Esophagus squamous epithelium (tissue), 5 donors: ENCODE measurements around the gene MICAL3. TPM values are rescaled to one million over a fixed set of nuclear protein-coding genes. Genes with fewer than 3 reads are reported as not detected.

Source experiments
- DNase-seq: peaks from one replicate; lab custom pipeline; 2025; lab: John Stamatoyannopoulos, UW
- H3K27ac ChIP-seq, 4 donors: fragments of 200-600 bp; sonication (generic); one replicate each; pipeline ENCODE4 v1.5.1; 2016 to 2019; ENCODE audit warnings: mild to moderate bottlenecking in 1 of 4
- H3K27me3 ChIP-seq, 4 donors: fragments of 200-600 bp; sonication (generic); 1 replicate in 3 of 4; 2 replicates in 1 of 4; pipeline versions ENCODE4 v1.5.1 to v1.6.0; 2017 to 2021; ENCODE audit warnings: antibody characterized with exemption in 1 of 4
- H3K36me3 ChIP-seq, 3 donors: fragments of 200-600 bp; sonication (generic); one replicate each; pipeline ENCODE4 v1.5.1; 2016 to 2019
- H3K4me1 ChIP-seq, 3 donors: fragments of 200-600 bp; sonication (generic); one replicate each; pipeline ENCODE4 v1.5.1; 2017 to 2019
- H3K4me3 ChIP-seq, 4 donors: fragments of 200-600 bp; sonication (generic); 1 replicate in 3 of 4; 2 replicates in 1 of 4; pipeline ENCODE4 v1.5.1; 2016 to 2019; ENCODE audit warnings: mild to moderate bottlenecking in 2 of 4, moderate library complexity in 1 of 4
- H3K9me3 ChIP-seq, 3 donors: fragments of 200-600 bp; sonication (generic); one replicate each; pipeline ENCODE4 v1.5.1; 2016 to 2019
- POLR2A ChIP-seq, 4 donors: fragments of 450-650 bp; IDR thresholded peaks; one replicate each; pipeline ENCODE4 v1.6.1; 2017; ENCODE audit warnings: antibody characterized with exemption in 4 of 4, mild to moderate bottlenecking in 4 of 4, moderate library complexity in 3 of 4
- WGBS, 2 donors: methylation state at CpG; one replicate each; pipeline ENCODE4 v1.1.5; 2018; 5-methylcytosine and 5-hydroxymethylcytosine counted together
- intact Hi-C: fragments of 100-400 bp; cut with DNase I; formaldehyde crosslinking; loops from one replicate; pipeline ENCODE4 v1.15.0; 2022
- total RNA-seq, 4 donors: library from RNA; depleted of rRNA; stranded (reverse); fragments of >200 nt; gene quantifications; one replicate each; pipeline ENCODE4 v1.1.0, GENCODE V29; 2016
- TF ChIP-seq, protein P1 (sequence below), 6 experiments: fragments of 450-650 bp in 4 of 6; fragments of 200-600 bp in 2 of 6; sonication (generic) in 2 of 6; IDR thresholded peaks; one replicate each; pipeline ENCODE4 v1.5.1; 2016 to 2019; ENCODE audit warnings: antibody characterized with exemption in 6 of 6, mild to moderate bottlenecking in 4 of 6, moderate library complexity in 4 of 6
- donor health status: DM: yes; HTN: yes; CAD: no.

The MICAL3 gene
- total RNA-seq, 4 donors from 2014 or later: 11.2 to 30.9 (median 15.9) TPM

- Histone ChIP-seq H3K4me1 (peaks cover 8 to 47% (median 28%) of the 10 kb centered on the region in 3 donors), H3K27me3 (no peaks in the 10 kb centered on the region), H3K9me3 (no peaks in the 10 kb centered on the region), H3K36me3 (no peaks in the 10 kb centered on the region), H3K27ac (no peak overlapping the region), H3K4me3 (no peak overlapping the region)
- DNase-seq: no peak
- intact Hi-C loops: no loop called here
- 80 to 95% methylated on average over 7 of the region's 7 CpGs for WGBS, 2 donors
- TF ChIP-seq POLR2A (IDR thresholded peaks at IDR 0.05): no peak
- TF ChIP-seq, protein P1, sequence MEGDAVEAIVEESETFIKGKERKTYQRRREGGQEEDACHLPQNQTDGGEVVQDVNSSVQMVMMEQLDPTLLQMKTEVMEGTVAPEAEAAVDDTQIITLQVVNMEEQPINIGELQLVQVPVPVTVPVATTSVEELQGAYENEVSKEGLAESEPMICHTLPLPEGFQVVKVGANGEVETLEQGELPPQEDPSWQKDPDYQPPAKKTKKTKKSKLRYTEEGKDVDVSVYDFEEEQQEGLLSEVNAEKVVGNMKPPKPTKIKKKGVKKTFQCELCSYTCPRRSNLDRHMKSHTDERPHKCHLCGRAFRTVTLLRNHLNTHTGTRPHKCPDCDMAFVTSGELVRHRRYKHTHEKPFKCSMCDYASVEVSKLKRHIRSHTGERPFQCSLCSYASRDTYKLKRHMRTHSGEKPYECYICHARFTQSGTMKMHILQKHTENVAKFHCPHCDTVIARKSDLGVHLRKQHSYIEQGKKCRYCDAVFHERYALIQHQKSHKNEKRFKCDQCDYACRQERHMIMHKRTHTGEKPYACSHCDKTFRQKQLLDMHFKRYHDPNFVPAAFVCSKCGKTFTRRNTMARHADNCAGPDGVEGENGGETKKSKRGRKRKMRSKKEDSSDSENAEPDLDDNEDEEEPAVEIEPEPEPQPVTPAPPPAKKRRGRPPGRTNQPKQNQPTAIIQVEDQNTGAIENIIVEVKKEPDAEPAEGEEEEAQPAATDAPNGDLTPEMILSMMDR (IDR thresholded peaks at IDR 0.05): no peak
Observed at GRCh38 chr22:17928391-17928790, 96.0 kb downstream of the MICAL3 start.

DNA sequence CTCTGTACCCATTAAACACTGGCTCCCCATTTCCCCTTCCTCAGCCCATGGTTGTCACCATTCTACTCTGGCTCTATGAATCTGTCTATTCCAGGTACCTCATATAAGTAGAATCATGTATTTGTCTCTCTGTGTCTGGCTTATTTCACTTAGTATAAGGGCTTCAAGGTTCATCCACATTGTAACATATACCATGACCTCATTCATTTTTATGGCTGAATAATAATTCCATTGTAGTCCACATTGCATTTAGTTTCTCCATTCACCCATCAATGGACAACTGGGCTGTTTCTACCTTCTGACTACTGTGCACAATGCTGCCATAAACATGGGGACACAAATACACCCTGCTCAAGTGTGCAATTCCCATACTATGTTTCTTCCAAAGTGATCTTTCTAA, 97.3 kb downstream of the MICAL3 start:
- Histone ChIP-seq H3K27me3 (no peaks in the 10 kb centered on the region), H3K4me1 (peaks cover 20 to 61% (median 42%) of the 10 kb centered on the region in 3 donors), H3K4me3 (no peak overlapping the region), H3K36me3 (no peaks in the 10 kb centered on the region), H3K9me3 (no peaks in the 10 kb centered on the region), H3K27ac (no peak overlapping the region)
- DNase-seq: no peak
- TF ChIP-seq, protein P1 (IDR thresholded peaks at IDR 0.05): no peak
- no peak for TF ChIP-seq POLR2A (IDR thresholded peaks at IDR 0.05)
- intact Hi-C loops: no loop called here

DNA sequence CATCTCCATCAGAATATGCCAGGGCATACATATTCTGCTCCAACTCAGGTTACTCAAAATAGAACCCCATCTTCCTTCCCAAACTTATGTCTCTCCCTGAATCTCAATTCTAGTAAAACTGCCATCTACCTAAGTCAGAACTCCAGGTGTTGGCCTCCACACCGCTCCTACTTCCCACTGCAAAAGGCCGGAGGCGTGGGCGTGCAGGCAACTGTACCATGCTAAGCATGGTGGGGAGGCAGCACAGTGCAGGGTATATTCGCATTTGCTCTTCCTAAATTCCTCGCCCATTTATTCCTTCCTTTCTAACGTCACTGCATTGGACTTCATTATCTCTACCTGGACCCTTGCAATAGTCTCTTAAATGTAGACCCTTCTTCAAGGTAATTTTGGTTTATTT, 97.8 kb downstream of the MICAL3 start:
- Histone ChIP-seq H3K9me3 (no peaks in the 10 kb centered on the region), H3K4me3 (no peak overlapping the region), H3K27ac (no peak overlapping the region), H3K4me1 (peaks cover 20 to 63% (median 46%) of the 10 kb centered on the region in 3 donors), H3K27me3 (no peaks in the 10 kb centered on the region), H3K36me3 (no peaks in the 10 kb centered on the region)
- TF ChIP-seq, protein P1 (IDR thresholded peaks at IDR 0.05): no peak
- no peak for TF ChIP-seq POLR2A (IDR thresholded peaks at IDR 0.05)
- intact Hi-C loops: no loop called here
- 86 to 95% methylated on average over 7 of the region's 7 CpGs for WGBS, 2 donors
- DNase-seq: no peak

DNA sequence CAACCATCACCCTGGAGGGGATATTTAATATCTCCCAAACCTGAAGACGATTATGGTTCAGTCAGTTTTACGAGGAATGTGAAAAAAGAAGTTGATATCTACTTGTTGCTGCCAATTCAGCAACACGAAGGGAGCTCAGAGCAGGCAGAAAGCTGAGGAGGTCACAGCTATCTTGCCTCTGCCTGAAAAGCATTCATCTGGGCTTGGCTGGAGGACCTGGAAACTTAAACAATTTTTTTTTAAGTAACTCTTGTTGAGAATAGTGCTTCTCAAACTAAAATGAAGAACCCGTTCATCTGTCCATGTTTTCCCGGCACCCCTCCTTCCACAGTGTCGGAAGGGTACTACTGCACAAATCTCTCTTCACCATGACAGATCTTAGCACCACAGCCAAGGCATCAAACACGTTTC, 98.9 kb downstream of the MICAL3 start:
- H3K9me3 ChIP-seq: no peaks in the 10 kb centered on the region
- H3K27ac ChIP-seq: peak overlapping the region in 1 of 4 donors; percentile 24
- H3K27me3 ChIP-seq: no peaks in the 10 kb centered on the region
- peaks cover 26 to 63% (median 52%) of the 10 kb centered on the region in 3 donors for H3K4me1 ChIP-seq
- no peak for DNase-seq
- no peak overlapping the region for H3K4me3 ChIP-seq
- 56 to 63% methylated on average over 7 of the region's 7 CpGs for WGBS, 2 donors
- no peak for TF ChIP-seq POLR2A (IDR thresholded peaks at IDR 0.05)
- TF ChIP-seq, protein P1 (IDR thresholded peaks at IDR 0.05): no peak
- no peaks in the 10 kb centered on the region for H3K36me3 ChIP-seq
- intact Hi-C loops: no loop called here

GRCh38 chr22:17924735-17925364, 99.5 kb downstream of the MICAL3 start:
- no peak for DNase-seq
- H3K27ac ChIP-seq: peak overlapping the region in 1 of 4 donors; percentile 24
- intact Hi-C loops: no loop called here
- WGBS, 2 donors: 44 to 48% methylated on average over 3 to 4 of the region's 4 CpGs
- H3K4me3 ChIP-seq: no peak overlapping the region
- TF ChIP-seq POLR2A (IDR thresholded peaks at IDR 0.05): no peak
- TF ChIP-seq, protein P1 (IDR thresholded peaks at IDR 0.05): no peak
- peaks cover 32 to 67% (median 58%) of the 10 kb centered on the region in 3 donors for H3K4me1 ChIP-seq
- H3K27me3 ChIP-seq: no peaks in the 10 kb centered on the region
- H3K9me3 ChIP-seq: no peaks in the 10 kb centered on the region
- H3K36me3 ChIP-seq: no peaks in the 10 kb centered on the region
